Uterus (tissue), 4 donors: ENCODE data around the gene NTRK3. TPM values are rescaled to one million over a fixed set of nuclear protein-coding genes. Genes with fewer than 3 reads are reported as not detected.

Experiments used
- DNase-seq, 2 donors: peaks; one replicate each; pipeline ENCODE4 v3.0.0-alpha.2; 2019 to 2020
- H3K27ac ChIP-seq, 2 donors: fragments of 200-600 bp; sonication (generic); 1 replicate in 1 of 2; 2 replicates in 1 of 2; pipeline ENCODE4 v1.5.1; 2016 to 2018
- H3K27me3 ChIP-seq, 2 donors: fragments of 200-600 bp; sonication (generic); one replicate each; pipeline ENCODE4 v1.5.1; 2018 to 2019; ENCODE audit warnings: control low read depth in 1 of 2
- H3K36me3 ChIP-seq, 2 donors: fragments of 200-600 bp; sonication (generic); one replicate each; pipeline ENCODE4 v1.5.1; 2019; ENCODE audit warnings: control low read depth in 1 of 2
- H3K4me1 ChIP-seq, 2 donors: fragments of 200-600 bp; sonication (generic); one replicate each; pipeline ENCODE4 v1.5.1; 2018 to 2019; ENCODE audit warnings: control low read depth in 1 of 2
- H3K4me3 ChIP-seq, 2 donors: fragments of 200-600 bp; sonication (generic); 1 replicate in 1 of 2; 2 replicates in 1 of 2; pipeline ENCODE4 v1.5.1; 2018 to 2019; ENCODE audit warnings: mild to moderate bottlenecking in 1 of 2
- H3K9me3 ChIP-seq, 2 donors: fragments of 200-600 bp; sonication (generic); one replicate each; pipeline ENCODE4 v1.5.1; 2019; ENCODE audit warnings: control low read depth in 1 of 2
- CTCF ChIP-seq, 4 experiments: fragments of 200-600 bp in 2 of 4; fragments of 450-650 bp in 2 of 4; sonication (generic) in 2 of 4; IDR thresholded peaks; one replicate each; pipeline ENCODE4 v1.5.1; 2016 to 2019; ENCODE audit warnings: antibody characterized with exemption in 4 of 4, mild to moderate bottlenecking in 2 of 4, moderate library complexity in 1 of 4
- POLR2A ChIP-seq, 2 donors: fragments of 450-650 bp; IDR thresholded peaks; one replicate each; pipeline ENCODE4 v1.6.1; 2016; ENCODE audit warnings: antibody characterized with exemption in 2 of 2, mild to moderate bottlenecking in 1 of 2, moderate library complexity in 1 of 2
- intact Hi-C: fragments of 100-400 bp; cut with DNase I; formaldehyde crosslinking; loops from one replicate; pipeline ENCODE4 v1.15.1; 2023; ENCODE audit warnings: low total_unique reads
- total RNA-seq, 4 donors: library from RNA; depleted of rRNA in 3 of 4; stranded (reverse); fragments of >200 nt in 3 of 4; gene quantifications; one replicate each; pipeline versions ENCODE4 v1.1.0 to v1.2.4, GENCODE V29; 2014 to 2023
- donor health status: DM: yes; HTN: yes; CAD: no.

The NTRK3 gene
- total RNA-seq, 4 donors from 2014 or later, result 6.9 to 47.0 (median 32.5) TPM

GRCh38 chr15:87945246-87945645, 311.3 kb downstream of the NTRK3 start:
- no peaks in the 10 kb centered on the region for H3K27me3 ChIP-seq
- peak overlapping the region; percentile 76 to 83 for H3K27ac ChIP-seq
- peaks cover 4 to 12% of the 10 kb centered on the region in 2 donors for H3K4me1 ChIP-seq
- no peaks in the 10 kb centered on the region for H3K9me3 ChIP-seq
- DNase-seq, result no peak
- H3K36me3 ChIP-seq, result no peaks in the 10 kb centered on the region
- no peak for TF ChIP-seq POLR2A (IDR thresholded peaks at IDR 0.05)
- no peak for TF ChIP-seq CTCF (IDR thresholded peaks at IDR 0.05)
- no peak overlapping the region for H3K4me3 ChIP-seq
- intact Hi-C loops, result no loop called here

GRCh38 chr15:87944691-87945090, 311.8 kb downstream of the NTRK3 start:
- no peak for TF ChIP-seq CTCF (IDR thresholded peaks at IDR 0.05)
- no peak for TF ChIP-seq POLR2A (IDR thresholded peaks at IDR 0.05)
- Histone ChIP-seq H3K4me1 (peaks cover 4 to 12% of the 10 kb centered on the region in 2 donors), H3K27me3 (no peaks in the 10 kb centered on the region), H3K27ac (peak overlapping the region; percentile 76 to 83), H3K36me3 (no peaks in the 10 kb centered on the region), H3K9me3 (no peaks in the 10 kb centered on the region), H3K4me3 (no peak overlapping the region)
- intact Hi-C loops, result no loop called here
- peak; percentile 48 to 50 for DNase-seq

- intact Hi-C loops, result no loop called here
- peak overlapping the region; percentile 76 to 83 for H3K27ac ChIP-seq
- no peaks in the 10 kb centered on the region for H3K27me3 ChIP-seq
- H3K36me3 ChIP-seq, result no peaks in the 10 kb centered on the region
- no peaks in the 10 kb centered on the region for H3K9me3 ChIP-seq
- DNase-seq, result peak; percentile 62 to 78
- H3K4me1 ChIP-seq, result peaks cover 4 to 12% of the 10 kb centered on the region in 2 donors
- H3K4me3 ChIP-seq, result no peak overlapping the region
- TF ChIP-seq CTCF (IDR thresholded peaks at IDR 0.05), result no peak
- no peak for TF ChIP-seq POLR2A (IDR thresholded peaks at IDR 0.05)
Measured at GRCh38 chr15:87944050-87944449, 312.5 kb downstream of the NTRK3 start.

GRCh38 chr15:87943626-87944025, 312.9 kb downstream of the NTRK3 start:
- DNase-seq, result no peak

GRCh38 chr15:87942316-87942715, 314.2 kb downstream of the NTRK3 start:
- intact Hi-C loops, result no loop called here
- Histone ChIP-seq H3K9me3 (no peaks in the 10 kb centered on the region), H3K27ac (no peak overlapping the region), H3K27me3 (no peaks in the 10 kb centered on the region), H3K36me3 (no peaks in the 10 kb centered on the region), H3K4me1 (peaks cover 4 to 12% of the 10 kb centered on the region in 2 donors), H3K4me3 (no peak overlapping the region)
- TF ChIP-seq POLR2A (IDR thresholded peaks at IDR 0.05) (no peak), CTCF (IDR thresholded peaks at IDR 0.05) (no peak)
- no peak for DNase-seq

More at GRCh38 chr15:87943626-87944025, 312.9 kb downstream of the NTRK3 start:
- intact Hi-C loops, result no loop called here
- peak overlapping the region; percentile 76 to 83 for H3K27ac ChIP-seq
- TF ChIP-seq CTCF (IDR thresholded peaks at IDR 0.05), result no peak
- TF ChIP-seq POLR2A (IDR thresholded peaks at IDR 0.05), result no peak
- no peak overlapping the region for H3K4me3 ChIP-seq
- H3K4me1 ChIP-seq, result peaks cover 4 to 12% of the 10 kb centered on the region in 2 donors
- H3K36me3 ChIP-seq, result no peaks in the 10 kb centered on the region
- H3K9me3 ChIP-seq, result no peaks in the 10 kb centered on the region
- no peaks in the 10 kb centered on the region for H3K27me3 ChIP-seq
